MM.1S (cell line): ENCODE data around the gene TMPRSS13.

Experiments used
- EZH2 ChIP-seq: fragments of 300-600 bp; sonication (generic); optimal IDR thresholded peaks from 2 replicates; pipeline ENCODE3; 2017; ENCODE audit warnings: low read depth, mild to moderate bottlenecking, antibody characterized with exemption, low read length, mixed read lengths
- EZH2phosphoT487 ChIP-seq: fragments of 300-600 bp; sonication (generic); IDR thresholded peaks from 2 replicates; pipeline ENCODE4 v1.6.1; 2018; ENCODE audit warnings: antibody characterized with exemption, low read length
- TF ChIP-seq, protein P1 (sequence below): fragments of 300-600 bp; sonication (generic); IDR thresholded peaks from 2 replicates; pipeline ENCODE4 v1.5.1; 2016; ENCODE audit warnings: antibody characterized with exemption, low read length, mixed read lengths

DNA sequence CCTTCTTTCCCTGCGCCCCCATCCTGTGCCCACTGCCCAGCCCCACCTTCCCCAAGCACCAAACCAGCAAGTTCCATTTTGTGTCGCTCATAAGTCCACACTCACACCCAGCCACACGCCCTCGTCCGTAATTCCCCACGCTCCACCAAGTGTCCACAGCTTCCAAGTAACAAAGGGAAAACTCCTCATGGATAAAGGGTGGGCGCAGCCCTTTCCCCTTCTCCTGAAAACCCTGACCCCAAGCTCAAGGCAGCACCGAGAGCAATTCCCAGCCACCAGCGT, 53.2 kb downstream of the TMPRSS13 start:
- TF ChIP-seq, protein P1, sequence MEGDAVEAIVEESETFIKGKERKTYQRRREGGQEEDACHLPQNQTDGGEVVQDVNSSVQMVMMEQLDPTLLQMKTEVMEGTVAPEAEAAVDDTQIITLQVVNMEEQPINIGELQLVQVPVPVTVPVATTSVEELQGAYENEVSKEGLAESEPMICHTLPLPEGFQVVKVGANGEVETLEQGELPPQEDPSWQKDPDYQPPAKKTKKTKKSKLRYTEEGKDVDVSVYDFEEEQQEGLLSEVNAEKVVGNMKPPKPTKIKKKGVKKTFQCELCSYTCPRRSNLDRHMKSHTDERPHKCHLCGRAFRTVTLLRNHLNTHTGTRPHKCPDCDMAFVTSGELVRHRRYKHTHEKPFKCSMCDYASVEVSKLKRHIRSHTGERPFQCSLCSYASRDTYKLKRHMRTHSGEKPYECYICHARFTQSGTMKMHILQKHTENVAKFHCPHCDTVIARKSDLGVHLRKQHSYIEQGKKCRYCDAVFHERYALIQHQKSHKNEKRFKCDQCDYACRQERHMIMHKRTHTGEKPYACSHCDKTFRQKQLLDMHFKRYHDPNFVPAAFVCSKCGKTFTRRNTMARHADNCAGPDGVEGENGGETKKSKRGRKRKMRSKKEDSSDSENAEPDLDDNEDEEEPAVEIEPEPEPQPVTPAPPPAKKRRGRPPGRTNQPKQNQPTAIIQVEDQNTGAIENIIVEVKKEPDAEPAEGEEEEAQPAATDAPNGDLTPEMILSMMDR, result no peak
- TF ChIP-seq EZH2, result no peak
- TF ChIP-seq EZH2phosphoT487, result no peak
